CD4-positive, alpha-beta T cell (primary cell): ENCODE data around the gene ZNF783. TPM values are rescaled to one million over a fixed set of nuclear protein-coding genes. Genes with fewer than 3 reads are reported as not detected.

ENCODE experiments used
- ATAC-seq: fragments of 200-7000 bp; cut with Tn5 transposase; one replicate; pipeline ENCODE4 v1.10.0; 2022; ENCODE audit warnings: mild to moderate bottlenecking; ENCODE audit not compliant: poor library complexity
- CTCF ChIA-PET: fragments of 350-600 bp; sonication (Branson Sonifier 250); formaldehyde crosslinking; loops from one replicate; lab custom pipeline; 2021; ENCODE audit warnings: antibody characterized with exemption, inconsistent platforms; lab: Charles Lee
- POLR2A ChIA-PET: fragments of 350-600 bp; sonication (Branson Sonifier 250); formaldehyde crosslinking; loops from one replicate; lab custom pipeline; 2021; ENCODE audit warnings: antibody characterized with exemption, inconsistent platforms; lab: Charles Lee
- DNase-seq, 14 experiments: peaks; one replicate each; pipeline ENCODE4 v3.0.0-alpha.2; 2013 to 2020; ENCODE audit warnings: mixed read lengths in 2 of 14
- H3K27ac ChIP-seq, 2 donors: one replicate each; pipeline versions ENCODE4 v1.5.1 to v1.7.0; 2013; ENCODE audit warnings: low read length in 2 of 2, low read depth in 1 of 2, mild to moderate bottlenecking in 1 of 2
- H3K27me3 ChIP-seq, 2 experiments: 1 replicate in 1 of 2; 2 replicates in 1 of 2; pipeline versions ENCODE4 v1.6.1 to v1.7.0; 2013; ENCODE audit warnings: low read length in 2 of 2, control low read depth in 1 of 2, mild to moderate bottlenecking in 1 of 2, moderate library complexity in 1 of 2; ENCODE audit not compliant: insufficient read depth in 2 of 2, control insufficient read depth in 1 of 2
- H3K36me3 ChIP-seq: one replicate; pipeline ENCODE4 v1.6.1; 2013; ENCODE audit warnings: low read length, control low read depth; ENCODE audit not compliant: insufficient read depth
- H3K4me1 ChIP-seq: one replicate; pipeline ENCODE4 v1.6.1; 2013; ENCODE audit warnings: low read length, control low read depth; ENCODE audit not compliant: insufficient read depth
- H3K4me3 ChIP-seq: one replicate; pipeline ENCODE4 v1.5.1; 2013; ENCODE audit warnings: mild to moderate bottlenecking, low read length, moderate library complexity
- H3K9me3 ChIP-seq, 2 experiments: 1 replicate in 1 of 2; 2 replicates in 1 of 2; pipeline versions ENCODE4 v1.6.1 to v1.7.0; 2013; ENCODE audit warnings: low read length in 2 of 2, mild to moderate bottlenecking in 2 of 2, control low read depth in 1 of 2, moderate library complexity in 1 of 2; ENCODE audit not compliant: control insufficient read depth in 1 of 2, insufficient read depth in 1 of 2
- H3K27ac Mint-ChIP-seq: one replicate; pipeline ENCODE4 v1.8.0; 2020; ENCODE audit warnings: mixed read lengths
- H3K27me3 Mint-ChIP-seq: one replicate; pipeline ENCODE4 v1.8.0; 2021; ENCODE audit warnings: mixed read lengths
- H3K36me3 Mint-ChIP-seq: one replicate; pipeline ENCODE4 v1.8.0; 2021; ENCODE audit warnings: low read depth, mixed read lengths
- H3K4me1 Mint-ChIP-seq: one replicate; pipeline ENCODE4 v1.8.0; 2021; ENCODE audit warnings: low read depth, mixed read lengths
- H3K4me3 Mint-ChIP-seq: one replicate; pipeline ENCODE4 v1.8.0; 2020; ENCODE audit warnings: mild to moderate bottlenecking, mixed read lengths
- H3K9me3 Mint-ChIP-seq: one replicate; pipeline ENCODE4 v1.8.0; 2020; ENCODE audit warnings: mixed read lengths
- intact Hi-C, 2 experiments: fragments of 100-400 bp; cut with DNase I in 1 of 2; cut with micrococcal nuclease in 1 of 2; formaldehyde crosslinking; loops; one replicate each; pipeline versions ENCODE4 v1.15.1 to v1.9.0; 2023 to 2025; cut with DNase I, micrococcal nuclease
- total RNA-seq, 174 experiments: library from RNA in 2 of 174; stranded (reverse) in 2 of 174; gene quantifications; one replicate each; pipeline ENCODE4 v1.2.3 and lab custom pipeline; 2021 to 2026
- TF ChIP-seq, protein P1 (sequence below): fragments of 200-600 bp; IDR thresholded peaks from one replicate; pipeline ENCODE4 v1.8.0; 2022; ENCODE audit warnings: antibody characterized with exemption, mild to moderate bottlenecking

ZNF783 gene
- total RNA-seq, 2 experiments from 2014 or later = 27.6 to 29.0 TPM

DNA sequence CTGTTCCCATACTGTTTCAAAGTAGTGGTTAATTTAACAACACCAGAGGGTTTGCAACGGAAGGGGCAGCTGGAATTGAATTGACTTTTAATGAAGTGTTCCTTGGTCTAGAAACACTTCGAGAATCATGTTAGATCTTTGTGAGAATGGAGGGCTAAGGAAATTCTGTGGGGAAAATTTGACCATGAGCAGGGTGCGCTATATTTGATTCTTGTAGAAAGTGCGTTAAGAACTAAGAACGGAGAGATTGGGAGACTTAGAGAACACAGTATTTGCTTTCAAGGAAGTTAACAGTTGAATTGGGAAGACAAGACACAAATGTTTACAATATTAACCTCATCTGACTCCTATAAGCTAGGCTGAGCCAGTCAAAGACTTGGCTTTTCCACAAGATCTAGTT lies 21.4 kb upstream of the ZNF783 start:
- peak overlapping the region; percentile 84 for H3K4me3 ChIP-seq

DNA sequence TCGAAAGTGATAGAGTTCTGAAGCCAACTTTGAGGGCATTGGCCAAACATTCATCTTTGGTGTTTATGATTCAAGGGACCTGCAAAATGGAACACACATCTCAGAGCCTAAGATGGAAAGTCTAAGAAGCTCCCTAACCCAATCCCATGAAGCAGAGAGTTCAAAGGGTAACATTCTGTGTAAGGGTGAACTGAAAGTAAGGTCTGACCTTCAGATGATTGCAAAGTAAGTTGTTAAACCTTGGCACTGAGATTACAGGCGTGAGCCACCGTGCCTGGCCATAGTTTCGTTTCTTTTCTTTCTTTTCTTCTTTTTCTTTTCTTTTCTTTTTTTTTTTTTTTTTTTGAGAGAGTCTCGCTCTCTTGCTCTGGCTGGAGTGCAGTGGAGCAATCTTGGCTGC lies 20.3 kb upstream of the ZNF783 start:
- peaks cover 21% of the 10 kb centered on the region for H3K36me3 Mint-ChIP-seq
- peaks cover 0 to 3% of the 10 kb centered on the region in 2 experiments for H3K9me3 ChIP-seq
- peaks cover 35% of the 10 kb centered on the region for H3K4me1 ChIP-seq
- intact Hi-C loops = loop anchor here in 1 of 2 experiments (2.0 to 10.0 kb wide), 3 partner anchors 45 to 217 kb away; partner anchors contain the start of gene PDIA4
- no peak overlapping the region for H3K4me3 ChIP-seq
- no peaks in the 10 kb centered on the region for H3K9me3 Mint-ChIP-seq
- no peak overlapping the region for H3K27ac Mint-ChIP-seq
- H3K36me3 ChIP-seq = no peaks in the 10 kb centered on the region
- peak overlapping the region; percentile 93 for H3K4me3 Mint-ChIP-seq
- peaks cover 4% of the 10 kb centered on the region for H3K27me3 Mint-ChIP-seq
- H3K4me1 Mint-ChIP-seq = peaks cover 39% of the 10 kb centered on the region
- DNase-seq (no peak), ATAC-seq (no peak)
- POLR2A ChIA-PET = interaction anchor here (2.8 kb wide), 1 partner anchor 20 kb away, joined by 12 read pairs; the partner anchor contains the start of gene ZNF783
- CTCF ChIA-PET = interaction anchor here (0.7 to 1.2 kb wide), 2 partner anchors 20 to 275 kb away, joined by 4 to 7 read pairs; partner anchors contain the start of gene ZNF783
- TF ChIP-seq, protein P1, sequence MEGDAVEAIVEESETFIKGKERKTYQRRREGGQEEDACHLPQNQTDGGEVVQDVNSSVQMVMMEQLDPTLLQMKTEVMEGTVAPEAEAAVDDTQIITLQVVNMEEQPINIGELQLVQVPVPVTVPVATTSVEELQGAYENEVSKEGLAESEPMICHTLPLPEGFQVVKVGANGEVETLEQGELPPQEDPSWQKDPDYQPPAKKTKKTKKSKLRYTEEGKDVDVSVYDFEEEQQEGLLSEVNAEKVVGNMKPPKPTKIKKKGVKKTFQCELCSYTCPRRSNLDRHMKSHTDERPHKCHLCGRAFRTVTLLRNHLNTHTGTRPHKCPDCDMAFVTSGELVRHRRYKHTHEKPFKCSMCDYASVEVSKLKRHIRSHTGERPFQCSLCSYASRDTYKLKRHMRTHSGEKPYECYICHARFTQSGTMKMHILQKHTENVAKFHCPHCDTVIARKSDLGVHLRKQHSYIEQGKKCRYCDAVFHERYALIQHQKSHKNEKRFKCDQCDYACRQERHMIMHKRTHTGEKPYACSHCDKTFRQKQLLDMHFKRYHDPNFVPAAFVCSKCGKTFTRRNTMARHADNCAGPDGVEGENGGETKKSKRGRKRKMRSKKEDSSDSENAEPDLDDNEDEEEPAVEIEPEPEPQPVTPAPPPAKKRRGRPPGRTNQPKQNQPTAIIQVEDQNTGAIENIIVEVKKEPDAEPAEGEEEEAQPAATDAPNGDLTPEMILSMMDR = no peak
- no peaks in the 10 kb centered on the region for H3K27me3 ChIP-seq
- no peak overlapping the region for H3K27ac ChIP-seq

More for the DNA sequence above, 21.4 kb upstream of the ZNF783 start:
- DNase-seq (no peak), ATAC-seq (no peak)
- Mint-ChIP-seq H3K27me3 (peaks cover 10% of the 10 kb centered on the region), H3K4me1 (peaks cover 33% of the 10 kb centered on the region), H3K4me3 (peak overlapping the region; percentile 93), H3K9me3 (no peaks in the 10 kb centered on the region), H3K27ac (peak overlapping the region; percentile 81), H3K36me3 (peaks cover 21% of the 10 kb centered on the region)
- TF ChIP-seq, protein P1 = no peak
- no peak overlapping the region for H3K27ac ChIP-seq
- peaks cover 35% of the 10 kb centered on the region for H3K4me1 ChIP-seq
- H3K36me3 ChIP-seq = no peaks in the 10 kb centered on the region
- intact Hi-C loops = loop anchor here in 1 of 2 experiments (1.0 to 10.0 kb wide), 4 partner anchors 19 to 216 kb away; partner anchors contain the start of gene PDIA4
- ChIA-PET POLR2A (interaction anchor here (0.7 to 2.8 kb wide), 5 partner anchors 13 to 182 kb away, joined by 3 to 12 read pairs (median 3); partner anchors contain the start of gene ZNF783), CTCF (interaction anchor here (1.1 to 1.7 kb wide), 4 partner anchors 22 to 384 kb away, joined by 3 to 7 read pairs (median 5); partner anchors contain the start of genes ZNF398 and ZNF783)
- peaks cover 0 to 3% of the 10 kb centered on the region in 2 experiments for H3K9me3 ChIP-seq
- H3K27me3 ChIP-seq = no peaks in the 10 kb centered on the region

DNA sequence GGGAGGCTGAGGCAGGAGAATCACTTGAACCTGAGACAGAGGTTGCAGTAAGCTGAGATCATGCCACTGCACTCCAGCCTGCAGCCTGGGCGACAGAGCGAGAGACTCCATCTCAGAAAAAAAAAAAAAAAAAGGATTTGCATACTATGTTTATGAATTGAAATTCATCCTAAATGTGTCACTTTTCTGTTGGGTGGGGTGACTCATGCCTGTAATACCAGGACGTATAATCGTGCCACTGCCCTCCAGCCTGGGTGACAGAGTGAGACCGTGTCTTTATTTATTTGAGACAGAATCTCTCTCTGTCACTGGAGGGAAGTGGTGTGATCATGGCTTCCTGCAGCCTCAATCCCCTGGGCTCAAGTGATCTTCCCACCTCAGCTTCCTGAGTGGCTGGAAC lies 16.8 kb upstream of the ZNF783 start:
- ChIA-PET CTCF (no interaction called here), POLR2A (no interaction called here)
- TF ChIP-seq, protein P1 = no peak
- Mint-ChIP-seq H3K27me3 (no peaks in the 10 kb centered on the region), H3K36me3 (peaks cover 37% of the 10 kb centered on the region), H3K4me1 (peaks cover 49% of the 10 kb centered on the region), H3K9me3 (no peaks in the 10 kb centered on the region), H3K27ac (peak overlapping the region; percentile 30), H3K4me3 (no peak overlapping the region)
- intact Hi-C loops = loop anchor here in 1 of 2 experiments (10.0 kb wide), 1 partner anchor 220 kb away; the partner anchor contains the start of gene PDIA4
- Histone ChIP-seq H3K9me3 (peaks cover 0 to 3% of the 10 kb centered on the region in 2 experiments), H3K4me3 (no peak overlapping the region), H3K36me3 (peaks cover 10% of the 10 kb centered on the region), H3K27ac (no peak overlapping the region), H3K27me3 (no peaks in the 10 kb centered on the region), H3K4me1 (peaks cover 19% of the 10 kb centered on the region)
- no peak for ATAC-seq
- no peak for DNase-seq
